ENCODE data around the gene PEAR1. TPM values are rescaled to one million over a fixed set of nuclear protein-coding genes. Genes with fewer than 3 reads are reported as not detected.

The PEAR1 gene
- total and polyA plus RNA-seq, 2 of the 8 experiments (the other 6 are each of a cell fraction or from before 2014, with no cell fraction given), result 0.63 to 0.71 TPM

GRCh38 chr1:156959925-156960324 is 66.4 kb downstream of the PEAR1 start:
- Histone ChIP-seq H2AFZ (ENCODE audit: low read length) (no peak overlapping the region), H3K36me3 (ENCODE audit: control insufficient read depth in 2 of 4, insufficient read depth in 4 of 4, low read length in 3 of 4) (peaks cover 23 to 67% (median 58%) of the 10 kb centered on the region in 4 experiments; a peak in 7 of 8 replicates), H3K4ac (replicated peaks; ENCODE audit: insufficient read length, low read depth, low read length) (no peak overlapping the region), H2BK120ac (replicated peaks; ENCODE audit: low read depth, low read length) (no peak overlapping the region), H3K4me1 (replicated peaks in 1 of 4; ENCODE audit: control insufficient read depth in 3 of 4, insufficient read depth in 4 of 4, low read length in 3 of 4) (no peaks in the 10 kb centered on the region), H3K14ac (ENCODE audit: insufficient read length) (no peak overlapping the region), H4K20me1 (replicated peaks in 1 of 2; ENCODE audit: control insufficient read depth in 1 of 2, insufficient read depth in 2 of 2, low read length in 2 of 2) (no peaks in the 10 kb centered on the region), H3K4me3 (ENCODE audit: extremely low read depth in 1 of 4, insufficient read depth in 2 of 4, low read depth in 3 of 4, low read length in 4 of 4) (no peak overlapping the region), H3K9ac (replicated peaks in 1 of 4; ENCODE audit: extremely low read depth in 1 of 4, low read depth in 3 of 4, low read length in 3 of 4) (no peak overlapping the region), H2BK12ac (ENCODE audit: low read depth, low read length) (no peak overlapping the region), H3K79me2 (ENCODE audit: control insufficient read depth in 1 of 2, insufficient read depth in 2 of 2, low read length in 2 of 2) (no peaks in the 10 kb centered on the region), H3K23ac (ENCODE audit: insufficient read length) (no peak overlapping the region), H3K23me2 (ENCODE audit: low read depth, low read length) (no peaks in the 10 kb centered on the region), H3K18ac (ENCODE audit: extremely low read depth, low read length) (no peak overlapping the region), H3K9me3 (ENCODE audit: insufficient read depth in 2 of 2, low read depth in 1 of 2, low read length in 1 of 2) (no peaks in the 10 kb centered on the region), H2BK5ac (ENCODE audit: low read depth, low read length) (no peak overlapping the region), H2BK15ac (ENCODE audit: low read length) (no peak overlapping the region), H2BK20ac (ENCODE audit: low read length) (no peak overlapping the region), H4K5ac (ENCODE audit: insufficient read length, low read depth, low read length) (no peak overlapping the region), H4K91ac (replicated peaks; ENCODE audit: insufficient read length, low read length) (no peak overlapping the region), H4K8ac (ENCODE audit: extremely low read depth, insufficient read depth, low read length) (no peak overlapping the region), H3K79me1 (ENCODE audit: low read depth, low read length) (no peaks in the 10 kb centered on the region), H3K27me3 (replicated peaks in 1 of 4; ENCODE audit: control insufficient read depth in 3 of 4, extremely low read depth in 1 of 4, insufficient read depth in 3 of 4, low read length in 3 of 4) (no peaks in the 10 kb centered on the region), H2AK5ac (ENCODE audit: low read depth, low read length) (no peak overlapping the region), H3K56ac (replicated peaks; ENCODE audit: insufficient read length, low read depth, low read length) (no peak overlapping the region), H3K27ac (ENCODE audit: low read depth, low read length) (no peak overlapping the region), H3K4me2 (ENCODE audit: insufficient read depth in 1 of 2, low read depth in 2 of 2, low read length in 2 of 2) (no peak overlapping the region)
- 90% methylated on average over 6 of the region's 6 CpGs; no CpG with 5 or more reads in 1 of the 2 experiments for WGBS, 2 experiments (ENCODE audit: extremely low coverage in 1 of 2, insufficient coverage in 1 of 2, insufficient read length in 1 of 2, insufficient replicate concordance in 2 of 2, low coverage in 1 of 2, low lambda C conversion rate in 2 of 2, missing lambda C conversion rate in 1 of 2)
- FAIRE-seq, result no peak
- DNase-seq (ENCODE audit: low read depth in 1 of 2, low spot score in 2 of 2), result no peak
- CTCF ChIA-PET (ENCODE audit: partially characterized antibody), result interaction anchor here (1.1 to 4.0 kb wide), 8 partner anchors 9 to 122 kb away, joined by 3 to 31 read pairs (median 7); no protein-coding TSS in a partner anchor
- POLR2A ChIA-PET (ENCODE audit: partially characterized antibody), result no interaction called here
- TF ChIP-seq USF2 (IDR thresholded peaks at IDR 0.05; ENCODE audit: low read length), result no peak
- TF ChIP-seq KDM5A (IDR thresholded peaks at IDR 0.05; ENCODE audit: low read length), result no peak
- TF ChIP-seq CTCF (IDR thresholded peaks at IDR 0.05; ENCODE audit: control extremely low read depth in 1 of 3, insufficient read depth in 1 of 3, low read depth in 1 of 3, low read length in 3 of 3), result no peak
- no peak for TF ChIP-seq POLR2AphosphoS5 (IDR thresholded peaks at IDR 0.05; ENCODE audit: low read depth, low read length)
- no peak for TF ChIP-seq CTBP2 (IDR thresholded peaks at IDR 0.05; ENCODE audit: borderline replicate concordance, insufficient read depth, insufficient read length, low read length)
- no peak for TF ChIP-seq E2F6 (IDR thresholded peaks at IDR 0.05)
- TF ChIP-seq SIRT6 (IDR thresholded peaks at IDR 0.05; ENCODE audit: low read length), result no peak
- no peak for TF ChIP-seq TAF1 (IDR thresholded peaks at IDR 0.05; ENCODE audit: low read depth, low read length)
